ENCODE measurements around the gene RIMS3.

The RIMS3 gene

GRCh38 chr1:40696294-40696693 lies 30.8 kb upstream of the RIMS3 start:
- Histone ChIP-seq H3K9me2 (replicated peaks; ENCODE audit: low read depth, low read length) (no peaks in the 10 kb centered on the region), H3K36me3 (ENCODE audit: insufficient read depth, low read length) (no peaks in the 10 kb centered on the region), H3F3A (ENCODE audit: low read depth) (no peaks in the 10 kb centered on the region), H4K20me1 (ENCODE audit: insufficient read depth, low read length, poor library complexity, severe bottlenecking) (peaks cover 32% of the 10 kb centered on the region), H3K79me2 (ENCODE audit: insufficient read depth, low read length) (peaks cover 99% of the 10 kb centered on the region), H3K9me3 (ENCODE audit: insufficient read depth, low read depth, low read length) (no peaks in the 10 kb centered on the region), H3K4me2 (ENCODE audit: low read depth, low read length, poor library complexity, severe bottlenecking) (peak overlapping the region; percentile 100), H3K4me3 (ENCODE audit: low read length, poor library complexity, severe bottlenecking) (peak overlapping the region; percentile 15), H2AFZ (ENCODE audit: low read length) (no peak overlapping the region), H3K4me1 (ENCODE audit: insufficient read depth, low read length, poor library complexity, severe bottlenecking) (peaks cover 67% of the 10 kb centered on the region), H3K9ac (ENCODE audit: low read depth, low read length, poor library complexity, severe bottlenecking) (peak overlapping the region; percentile 1), H3K27me3 (ENCODE audit: insufficient read depth, low read length, poor library complexity, severe bottlenecking) (no peaks in the 10 kb centered on the region)
- no peak for TF ChIP-seq CTCF (conservative IDR thresholded peaks at IDR 0.05; ENCODE audit: low read length)
- TF ChIP-seq EZH2phosphoT487 (IDR thresholded peaks at IDR 0.05; ENCODE audit: borderline replicate concordance), result no peak

GRCh38 chr1:40694353-40694874 lies 28.9 kb upstream of the RIMS3 start:
- peaks cover 76% of the 10 kb centered on the region for H3K4me1 ChIP-seq (ENCODE audit: insufficient read depth, low read length, poor library complexity, severe bottlenecking)
- peak overlapping the region; percentile 99 for H3K9ac ChIP-seq (ENCODE audit: low read depth, low read length, poor library complexity, severe bottlenecking)

GRCh38 chr1:40693425-40693824 lies 27.9 kb upstream of the RIMS3 start:
- H3K36me3 ChIP-seq (ENCODE audit: insufficient read depth, low read length), result no peaks in the 10 kb centered on the region
- H3K4me2 ChIP-seq (ENCODE audit: low read depth, low read length, poor library complexity, severe bottlenecking), result peak overlapping the region; percentile 100
- H3F3A ChIP-seq (ENCODE audit: low read depth), result no peaks in the 10 kb centered on the region
- peaks cover 48% of the 10 kb centered on the region for H4K20me1 ChIP-seq (ENCODE audit: insufficient read depth, low read length, poor library complexity, severe bottlenecking)
- peak overlapping the region; percentile 99 for H3K4me3 ChIP-seq (ENCODE audit: low read length, poor library complexity, severe bottlenecking)
- peak overlapping the region; percentile 99 for H3K9ac ChIP-seq (ENCODE audit: low read depth, low read length, poor library complexity, severe bottlenecking)
- peaks cover 97% of the 10 kb centered on the region for H3K79me2 ChIP-seq (ENCODE audit: insufficient read depth, low read length)
- H3K9me2 ChIP-seq (replicated peaks; ENCODE audit: low read depth, low read length), result no peaks in the 10 kb centered on the region
- H2AFZ ChIP-seq (ENCODE audit: low read length), result no peak overlapping the region
- H3K9me3 ChIP-seq (ENCODE audit: insufficient read depth, low read depth, low read length), result no peaks in the 10 kb centered on the region
- no peaks in the 10 kb centered on the region for H3K27me3 ChIP-seq (ENCODE audit: insufficient read depth, low read length, poor library complexity, severe bottlenecking)
- TF ChIP-seq EZH2phosphoT487 (IDR thresholded peaks at IDR 0.05; ENCODE audit: borderline replicate concordance) (no peak), CTCF (conservative IDR thresholded peaks at IDR 0.05; ENCODE audit: low read length) (no peak)
- peaks cover 75% of the 10 kb centered on the region for H3K4me1 ChIP-seq (ENCODE audit: insufficient read depth, low read length, poor library complexity, severe bottlenecking)

More at GRCh38 chr1:40694353-40694874, 28.9 kb upstream of the RIMS3 start:
- H4K20me1 ChIP-seq (ENCODE audit: insufficient read depth, low read length, poor library complexity, severe bottlenecking), result peaks cover 48% of the 10 kb centered on the region
- no peaks in the 10 kb centered on the region for H3K27me3 ChIP-seq (ENCODE audit: insufficient read depth, low read length, poor library complexity, severe bottlenecking)
- H3K36me3 ChIP-seq (ENCODE audit: insufficient read depth, low read length), result no peaks in the 10 kb centered on the region
- H3K4me2 ChIP-seq (ENCODE audit: low read depth, low read length, poor library complexity, severe bottlenecking), result peak overlapping the region; percentile 100
- peak overlapping the region; percentile 99 for H3K4me3 ChIP-seq (ENCODE audit: low read length, poor library complexity, severe bottlenecking)
- H2AFZ ChIP-seq (ENCODE audit: low read length), result no peak overlapping the region
- H3K79me2 ChIP-seq (ENCODE audit: insufficient read depth, low read length), result peaks cover 99% of the 10 kb centered on the region
- no peaks in the 10 kb centered on the region for H3K9me3 ChIP-seq (ENCODE audit: insufficient read depth, low read depth, low read length)
- H3K9me2 ChIP-seq (replicated peaks; ENCODE audit: low read depth, low read length), result no peaks in the 10 kb centered on the region
- no peaks in the 10 kb centered on the region for H3F3A ChIP-seq (ENCODE audit: low read depth)
- TF ChIP-seq EZH2phosphoT487 (IDR thresholded peaks at IDR 0.05; ENCODE audit: borderline replicate concordance) (no peak), CTCF (conservative IDR thresholded peaks at IDR 0.05; ENCODE audit: low read length) (no peak)
